Neural cell (in vitro differentiated cells): ENCODE measurements around the gene DECR2. TPM values are rescaled to one million over a fixed set of nuclear protein-coding genes. Genes with fewer than 3 reads are reported as not detected.

ENCODE experiments used
- H2AFZ ChIP-seq: fragments of 200-600, 300-800 bp; sonication (generic), shearing (Covaris generic); 2 replicates; pipeline ENCODE4 v1.6.0; 2014; ENCODE audit warnings: low read depth, mild to moderate bottlenecking, antibody characterized with exemption, low read length, moderate library complexity
- H3F3A ChIP-seq: fragments of 200-600 bp; shearing (Covaris generic); 2 replicates; pipeline ENCODE4 v1.6.1; 2016; ENCODE audit warnings: mild to moderate bottlenecking, moderate library complexity, mixed read lengths, antibody characterized with exemption, low read length; ENCODE audit not compliant: insufficient read depth, poor library complexity, severe bottlenecking
- H3K27ac ChIP-seq: fragments of 200-600, 300-800 bp; sonication (generic), shearing (Covaris generic); 2 replicates; pipeline ENCODE4 v1.5.1; 2014; ENCODE audit warnings: mild to moderate bottlenecking, low read length, moderate library complexity
- H3K27me3 ChIP-seq: fragments of 300-800, 200-600 bp; sonication (generic), shearing (Covaris generic); 2 replicates; pipeline ENCODE4 v1.6.0; 2014; ENCODE audit warnings: mild to moderate bottlenecking, low read depth, low read length, moderate library complexity; ENCODE audit not compliant: insufficient read depth
- H3K36me3 ChIP-seq: fragments of 300-800, 200-600 bp; sonication (generic), shearing (Covaris generic); 2 replicates; pipeline ENCODE4 v1.5.1; 2014; ENCODE audit warnings: mild to moderate bottlenecking, antibody characterized with exemption, low read length, moderate library complexity; ENCODE audit not compliant: insufficient read depth
- H3K4me2 ChIP-seq: fragments of 300-800, 200-600 bp; sonication (generic), shearing (Covaris generic); 2 replicates; pipeline ENCODE4 v1.6.0; 2014; ENCODE audit warnings: mild to moderate bottlenecking, low read length
- H3K4me3 ChIP-seq: fragments of 300-800, 200-600 bp; sonication (generic), shearing (Covaris generic); 2 replicates; pipeline ENCODE4 v1.5.1; 2014; ENCODE audit warnings: mild to moderate bottlenecking, low read length, moderate library complexity
- H3K79me2 ChIP-seq: fragments of 200-600 bp; shearing (Covaris generic); replicated peaks from 2 replicates; pipeline ENCODE4 v1.6.0; 2014; ENCODE audit warnings: mild to moderate bottlenecking, low read length, moderate library complexity; ENCODE audit not compliant: insufficient read depth
- H3K9ac ChIP-seq: fragments of 300-800, 200-600 bp; sonication (generic), shearing (Covaris generic); 2 replicates; pipeline ENCODE4 v1.6.1; 2016; ENCODE audit warnings: mild to moderate bottlenecking, low read length, mixed read lengths
- H3K9me2 ChIP-seq: fragments of 200-600 bp; shearing (Covaris generic); 2 replicates; pipeline ENCODE4 v1.6.1; 2016; ENCODE audit warnings: mild to moderate bottlenecking, low read length, mixed read lengths; ENCODE audit not compliant: insufficient read depth
- H3K9me3 ChIP-seq: fragments of 200-600, 300-800 bp; sonication (generic), shearing (Covaris generic); 2 replicates; pipeline ENCODE4 v1.6.1; 2016; ENCODE audit warnings: mild to moderate bottlenecking, mixed run types, low read length, moderate library complexity, mixed read lengths
- H4K20me1 ChIP-seq: fragments of 200-600 bp; shearing (Covaris generic); 2 replicates; pipeline ENCODE4 v1.6.1; 2016; ENCODE audit warnings: mild to moderate bottlenecking, mixed run types; ENCODE audit not compliant: insufficient read depth
- EP300 ChIP-seq: fragments of 450-650 bp; conservative IDR thresholded peaks from 2 replicates; pipeline ENCODE4 v1.6.1; 2014; ENCODE audit warnings: antibody characterized with exemption, mild to moderate bottlenecking, moderate library complexity; ENCODE audit not compliant: poor library complexity, severe bottlenecking
- EZH2 ChIP-seq: fragments of 200-600, 300-800 bp; shearing (Covaris generic), sonication (generic); IDR thresholded peaks from 2 replicates; pipeline ENCODE4 v1.6.1; 2014; ENCODE audit warnings: antibody characterized with exemption, low read length, borderline replicate concordance, mild to moderate bottlenecking; ENCODE audit not compliant: insufficient read depth, poor library complexity, severe bottlenecking
- MXI1 ChIP-seq: fragments of 450-650 bp; conservative IDR thresholded peaks from 2 replicates; pipeline ENCODE4 v1.6.1; 2014; ENCODE audit warnings: antibody characterized with exemption, mild to moderate bottlenecking; ENCODE audit not compliant: poor library complexity, severe bottlenecking
- POLR2AphosphoS5 ChIP-seq: IDR thresholded peaks from 2 replicates; pipeline ENCODE4 v1.6.1; 2012
- RAD21 ChIP-seq: fragments of 450-650 bp; conservative IDR thresholded peaks from 2 replicates; pipeline ENCODE4 v1.6.1; 2014; ENCODE audit warnings: antibody characterized with exemption, mild to moderate bottlenecking, moderate library complexity
- SMC3 ChIP-seq: fragments of 450-650 bp; conservative IDR thresholded peaks from 2 replicates; pipeline ENCODE4 v1.6.1; 2014; ENCODE audit warnings: antibody characterized with exemption, mild to moderate bottlenecking, moderate library complexity; ENCODE audit not compliant: poor library complexity
- TAF1 ChIP-seq: IDR thresholded peaks from 2 replicates; pipeline ENCODE4 v1.6.1; 2012; ENCODE audit warnings: low read depth
- polyA plus RNA-seq: library from polyadenylated mRNA; depleted of rRNA; stranded (reverse); fragments of >200 nt; gene quantifications from 2 replicates; pipeline ENCODE4 v1.2.3, GENCODE V29; 2014
- TF ChIP-seq, protein P1 (sequence below): fragments of 450-650 bp; IDR thresholded peaks from 2 replicates; pipeline ENCODE4 v1.5.1; 2014; ENCODE audit warnings: antibody characterized with exemption, mild to moderate bottlenecking, moderate library complexity; ENCODE audit not compliant: poor library complexity, severe bottlenecking
- TF ChIP-seq, protein P2 (sequence below): IDR thresholded peaks from 2 replicates; pipeline ENCODE4 v1.6.1; 2012; ENCODE audit warnings: borderline replicate concordance

Gene DECR2
- polyA plus RNA-seq, 1 donor from 2014 or later = 58.8 TPM

- H2AFZ ChIP-seq = peak within 1 kb of the TSS; percentile 79
- H3K9ac ChIP-seq = peak within 1 kb of the TSS; percentile 90
Measured at GRCh38 chr16:425082-425718, 23.5 kb downstream of the DECR2 start, which contains the start of gene RAB11FIP3. TSS of gene RAB11FIP3 (plus strand) at chr16:425649. CDS start at chr16:426007, 358 bp downstream.

GRCh38 chr16:425740-426114 lies 24.0 kb downstream of the DECR2 start:
- Histone ChIP-seq H2AFZ (no peak overlapping the region), H3K4me2 (no peak overlapping the region), H3K9ac (peak overlapping the region; percentile 90)

More at GRCh38 chr16:425082-425718, 23.5 kb downstream of the DECR2 start, which contains the start of gene RAB11FIP3:
- Histone ChIP-seq H4K20me1 (peaks cover 16% of the 10 kb centered on the region), H3K9me2 (no peaks in the 10 kb centered on the region), H3K4me2 (peak within 1 kb of the TSS; percentile 84), H3K9me3 (no peaks in the 10 kb centered on the region), H3K4me3 (peak within 1 kb of the TSS; percentile 100), H3K79me2 (peaks cover 45% of the 10 kb centered on the region), H3F3A (no peaks in the 10 kb centered on the region), H3K27ac (peak within 1 kb of the TSS; percentile 90), H3K27me3 (no peaks in the 10 kb centered on the region), H3K36me3 (no peaks in the 10 kb centered on the region)
- peak; percentile 65 for TF ChIP-seq EP300
- peak; percentile 65 for TF ChIP-seq SMC3
- TF ChIP-seq RAD21 = peak; percentile 55
- TF ChIP-seq MXI1 = peak; percentile 88
- TF ChIP-seq, protein P1, sequence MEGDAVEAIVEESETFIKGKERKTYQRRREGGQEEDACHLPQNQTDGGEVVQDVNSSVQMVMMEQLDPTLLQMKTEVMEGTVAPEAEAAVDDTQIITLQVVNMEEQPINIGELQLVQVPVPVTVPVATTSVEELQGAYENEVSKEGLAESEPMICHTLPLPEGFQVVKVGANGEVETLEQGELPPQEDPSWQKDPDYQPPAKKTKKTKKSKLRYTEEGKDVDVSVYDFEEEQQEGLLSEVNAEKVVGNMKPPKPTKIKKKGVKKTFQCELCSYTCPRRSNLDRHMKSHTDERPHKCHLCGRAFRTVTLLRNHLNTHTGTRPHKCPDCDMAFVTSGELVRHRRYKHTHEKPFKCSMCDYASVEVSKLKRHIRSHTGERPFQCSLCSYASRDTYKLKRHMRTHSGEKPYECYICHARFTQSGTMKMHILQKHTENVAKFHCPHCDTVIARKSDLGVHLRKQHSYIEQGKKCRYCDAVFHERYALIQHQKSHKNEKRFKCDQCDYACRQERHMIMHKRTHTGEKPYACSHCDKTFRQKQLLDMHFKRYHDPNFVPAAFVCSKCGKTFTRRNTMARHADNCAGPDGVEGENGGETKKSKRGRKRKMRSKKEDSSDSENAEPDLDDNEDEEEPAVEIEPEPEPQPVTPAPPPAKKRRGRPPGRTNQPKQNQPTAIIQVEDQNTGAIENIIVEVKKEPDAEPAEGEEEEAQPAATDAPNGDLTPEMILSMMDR = peak; percentile 62
- TF ChIP-seq TAF1 = peak; percentile 87
- TF ChIP-seq POLR2AphosphoS5 = peak; percentile 89
- no peak for TF ChIP-seq EZH2
- TF ChIP-seq, protein P2, sequence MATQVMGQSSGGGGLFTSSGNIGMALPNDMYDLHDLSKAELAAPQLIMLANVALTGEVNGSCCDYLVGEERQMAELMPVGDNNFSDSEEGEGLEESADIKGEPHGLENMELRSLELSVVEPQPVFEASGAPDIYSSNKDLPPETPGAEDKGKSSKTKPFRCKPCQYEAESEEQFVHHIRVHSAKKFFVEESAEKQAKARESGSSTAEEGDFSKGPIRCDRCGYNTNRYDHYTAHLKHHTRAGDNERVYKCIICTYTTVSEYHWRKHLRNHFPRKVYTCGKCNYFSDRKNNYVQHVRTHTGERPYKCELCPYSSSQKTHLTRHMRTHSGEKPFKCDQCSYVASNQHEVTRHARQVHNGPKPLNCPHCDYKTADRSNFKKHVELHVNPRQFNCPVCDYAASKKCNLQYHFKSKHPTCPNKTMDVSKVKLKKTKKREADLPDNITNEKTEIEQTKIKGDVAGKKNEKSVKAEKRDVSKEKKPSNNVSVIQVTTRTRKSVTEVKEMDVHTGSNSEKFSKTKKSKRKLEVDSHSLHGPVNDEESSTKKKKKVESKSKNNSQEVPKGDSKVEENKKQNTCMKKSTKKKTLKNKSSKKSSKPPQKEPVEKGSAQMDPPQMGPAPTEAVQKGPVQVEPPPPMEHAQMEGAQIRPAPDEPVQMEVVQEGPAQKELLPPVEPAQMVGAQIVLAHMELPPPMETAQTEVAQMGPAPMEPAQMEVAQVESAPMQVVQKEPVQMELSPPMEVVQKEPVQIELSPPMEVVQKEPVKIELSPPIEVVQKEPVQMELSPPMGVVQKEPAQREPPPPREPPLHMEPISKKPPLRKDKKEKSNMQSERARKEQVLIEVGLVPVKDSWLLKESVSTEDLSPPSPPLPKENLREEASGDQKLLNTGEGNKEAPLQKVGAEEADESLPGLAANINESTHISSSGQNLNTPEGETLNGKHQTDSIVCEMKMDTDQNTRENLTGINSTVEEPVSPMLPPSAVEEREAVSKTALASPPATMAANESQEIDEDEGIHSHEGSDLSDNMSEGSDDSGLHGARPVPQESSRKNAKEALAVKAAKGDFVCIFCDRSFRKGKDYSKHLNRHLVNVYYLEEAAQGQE = peak; percentile 55

More at GRCh38 chr16:425740-426114, 24.0 kb downstream of the DECR2 start:
- Histone ChIP-seq H3K27ac (peak overlapping the region; percentile 90), H3F3A (no peaks in the 10 kb centered on the region), H3K27me3 (no peaks in the 10 kb centered on the region), H3K9me3 (no peaks in the 10 kb centered on the region), H3K4me3 (peak overlapping the region; percentile 88), H3K79me2 (peaks cover 50% of the 10 kb centered on the region), H4K20me1 (peaks cover 16% of the 10 kb centered on the region), H3K9me2 (no peaks in the 10 kb centered on the region), H3K36me3 (no peaks in the 10 kb centered on the region)
- no peak for TF ChIP-seq TAF1
